Right lobe of liver (tissue), 4 donors: Measurements from ENCODE around the gene RPS26.
"Not testable (repeated sequence)": the region's sequence is repeated elsewhere in the genome, so short reads cannot be mapped to it uniquely, and the experiment has no call there.

ENCODE experiments used
- POLR2A ChIP-seq: fragments of 450-650 bp; IDR thresholded peaks from one replicate; pipeline ENCODE4 v1.6.1; 2017; ENCODE audit warnings: antibody characterized with exemption, mild to moderate bottlenecking
- TF ChIP-seq, protein P1 (sequence below), 4 donors: fragments of 200-600 bp in 3 of 4; fragments of 450-650 bp in 1 of 4; IDR thresholded peaks; one replicate each; pipeline versions ENCODE4 v1.5.1 to v1.8.0; 2016 to 2022; ENCODE audit warnings: antibody characterized with exemption in 4 of 4, mild to moderate bottlenecking in 2 of 4
- donor health status: DM: no; HTN: no; CAD: no.
- donor health status: DM: no; HTN: no; CAD: no.
- donor health status: DM: no; HTN: yes; CAD: no.

DNA sequence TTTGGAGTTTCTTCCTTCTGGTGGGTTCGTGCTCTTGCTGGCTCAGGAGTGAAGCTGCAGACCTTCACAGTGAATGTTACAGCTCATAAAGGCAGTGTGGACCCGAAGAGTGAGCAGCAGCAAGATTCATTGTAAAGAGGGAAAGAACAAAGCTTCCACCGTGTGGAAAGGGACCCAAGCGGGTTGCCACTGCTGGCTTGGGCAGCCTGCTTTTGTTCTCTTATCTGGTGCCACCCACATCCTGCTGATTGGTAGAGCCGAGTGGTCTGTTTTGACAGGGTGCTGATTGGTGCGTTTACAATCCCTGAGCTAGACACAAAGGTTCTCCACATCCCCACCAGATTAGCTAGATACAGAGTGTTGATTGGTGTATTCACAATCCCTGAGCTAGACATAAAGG, 42.2 kb upstream of the RPS26 start:
- TF ChIP-seq, protein P1, sequence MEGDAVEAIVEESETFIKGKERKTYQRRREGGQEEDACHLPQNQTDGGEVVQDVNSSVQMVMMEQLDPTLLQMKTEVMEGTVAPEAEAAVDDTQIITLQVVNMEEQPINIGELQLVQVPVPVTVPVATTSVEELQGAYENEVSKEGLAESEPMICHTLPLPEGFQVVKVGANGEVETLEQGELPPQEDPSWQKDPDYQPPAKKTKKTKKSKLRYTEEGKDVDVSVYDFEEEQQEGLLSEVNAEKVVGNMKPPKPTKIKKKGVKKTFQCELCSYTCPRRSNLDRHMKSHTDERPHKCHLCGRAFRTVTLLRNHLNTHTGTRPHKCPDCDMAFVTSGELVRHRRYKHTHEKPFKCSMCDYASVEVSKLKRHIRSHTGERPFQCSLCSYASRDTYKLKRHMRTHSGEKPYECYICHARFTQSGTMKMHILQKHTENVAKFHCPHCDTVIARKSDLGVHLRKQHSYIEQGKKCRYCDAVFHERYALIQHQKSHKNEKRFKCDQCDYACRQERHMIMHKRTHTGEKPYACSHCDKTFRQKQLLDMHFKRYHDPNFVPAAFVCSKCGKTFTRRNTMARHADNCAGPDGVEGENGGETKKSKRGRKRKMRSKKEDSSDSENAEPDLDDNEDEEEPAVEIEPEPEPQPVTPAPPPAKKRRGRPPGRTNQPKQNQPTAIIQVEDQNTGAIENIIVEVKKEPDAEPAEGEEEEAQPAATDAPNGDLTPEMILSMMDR (IDR thresholded peaks at IDR 0.05), result not testable (repeated sequence)
- not testable (repeated sequence) for TF ChIP-seq POLR2A
